Measurements from ENCODE around the gene GRPEL1. TPM values are rescaled to one million over a fixed set of nuclear protein-coding genes. Genes with fewer than 3 reads are reported as not detected.

The GRPEL1 gene
- total RNA-seq, 2 experiments from 2014 or later, result 63.8 to 68.7 TPM

DNA sequence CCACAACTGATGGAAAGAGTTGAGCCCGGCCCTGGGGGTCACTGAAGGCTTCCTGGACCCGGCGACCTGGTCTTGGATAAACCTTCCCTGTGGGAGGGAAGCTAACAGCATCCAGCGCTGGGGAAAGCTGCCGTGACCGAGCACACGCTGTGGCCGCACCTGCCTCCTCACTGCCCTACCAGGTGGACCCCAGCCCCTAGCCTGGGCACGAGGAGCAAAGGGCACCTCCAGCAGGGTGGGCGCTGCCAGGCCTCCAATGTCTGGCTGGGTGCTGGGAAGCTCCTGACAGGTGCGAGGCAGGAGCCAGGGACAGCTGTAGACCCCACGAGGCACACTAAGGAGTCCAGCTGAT is 16.7 kb downstream of the GRPEL1 start:
- Mint-ChIP-seq H3K27ac (no peak overlapping the region), H3K4me3 (no peak overlapping the region), H3K27me3 (no peaks in the 10 kb centered on the region), H3K4me1 (ENCODE audit: low read depth) (peaks cover 40% of the 10 kb centered on the region), H3K36me3 (peaks cover 11% of the 10 kb centered on the region), H3K9me3 (no peaks in the 10 kb centered on the region)
- ChIA-PET CTCF (interaction anchor here (0.6 to 1.4 kb wide), 3 partner anchors 17 to 901 kb away, joined by 3 to 5 read pairs (median 4); partner anchors contain the start of gene GRPEL1), POLR2A (interaction anchor here (0.7 kb wide), 1 partner anchor 10 kb away, joined by 3 read pairs; no protein-coding TSS in a partner anchor)
- intact Hi-C loops (cut with micrococcal nuclease), result no loop called here
- no peak for DNase-seq

DNA sequence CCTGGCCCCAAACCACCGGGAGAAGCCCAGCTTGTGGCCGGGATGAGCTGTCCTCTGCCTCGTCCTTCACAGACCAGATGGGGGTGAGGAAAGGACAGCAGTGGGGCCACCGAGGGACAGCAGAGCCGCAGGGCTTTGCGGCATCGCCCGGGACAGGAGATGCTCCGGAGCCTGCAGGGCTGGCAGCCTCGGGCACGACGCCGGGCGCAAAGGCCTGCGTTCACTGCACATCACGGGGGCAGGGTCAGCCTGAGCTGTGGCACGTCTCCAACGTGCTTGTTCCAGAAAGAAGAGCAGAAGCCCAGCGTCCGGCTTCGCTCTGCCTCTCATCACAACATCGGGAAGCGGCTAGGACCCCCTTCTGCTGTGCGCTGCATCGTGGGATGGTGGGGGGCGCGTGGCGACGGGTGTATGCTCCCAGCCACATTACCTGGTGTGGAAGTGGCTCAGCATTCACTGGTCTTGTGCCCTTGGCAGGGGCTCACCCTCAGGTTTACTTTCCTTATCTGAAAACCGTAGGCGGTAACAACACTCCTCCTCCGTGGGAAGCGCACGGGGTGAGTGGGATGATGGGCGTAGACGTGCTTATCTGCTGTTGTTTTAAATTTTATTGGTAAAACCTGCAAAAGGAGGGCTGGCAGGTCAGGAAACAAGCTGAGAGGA is 17.3 kb downstream of the GRPEL1 start:
- ChIA-PET POLR2A (interaction anchor here (0.7 to 1.4 kb wide), 2 partner anchors 11 to 18 kb away, joined by 3 read pairs; no protein-coding TSS in a partner anchor), CTCF (interaction anchor here (0.6 to 1.4 kb wide), 3 partner anchors 17 to 901 kb away, joined by 3 to 5 read pairs (median 4); partner anchors contain the start of gene GRPEL1)
- intact Hi-C loops (cut with micrococcal nuclease), result no loop called here
- Mint-ChIP-seq H3K4me3 (no peak overlapping the region), H3K4me1 (ENCODE audit: low read depth) (peaks cover 45% of the 10 kb centered on the region), H3K9me3 (no peaks in the 10 kb centered on the region), H3K36me3 (peaks cover 11% of the 10 kb centered on the region), H3K27me3 (no peaks in the 10 kb centered on the region), H3K27ac (no peak overlapping the region)
- no peak for DNase-seq

DNA sequence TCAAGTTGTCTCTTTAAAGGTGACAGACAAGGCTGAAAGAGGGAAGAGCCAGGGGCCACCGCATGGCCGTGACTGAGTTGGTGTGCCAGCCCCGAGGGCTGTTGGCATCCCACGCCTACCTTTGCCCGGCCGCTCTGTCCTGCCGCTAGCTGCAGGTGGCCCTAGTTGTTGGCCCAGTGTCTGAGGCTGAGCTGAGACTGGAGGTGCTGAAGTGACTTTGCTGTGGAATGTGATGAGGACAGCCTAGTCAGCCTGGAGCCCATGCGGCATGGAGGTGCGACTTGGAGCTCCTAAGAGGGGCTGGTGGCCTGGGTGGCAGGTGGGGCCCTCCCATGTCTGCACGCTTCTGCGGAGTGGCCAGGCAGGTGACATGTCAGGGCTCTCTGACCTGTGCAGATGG is 18.1 kb downstream of the GRPEL1 start:
- Mint-ChIP-seq H3K4me3 (no peak overlapping the region), H3K4me1 (ENCODE audit: low read depth) (peaks cover 54% of the 10 kb centered on the region), H3K9me3 (no peaks in the 10 kb centered on the region), H3K36me3 (peaks cover 9% of the 10 kb centered on the region), H3K27me3 (no peaks in the 10 kb centered on the region), H3K27ac (no peak overlapping the region)
- ChIA-PET POLR2A (interaction anchor here (0.6 to 1.4 kb wide), 2 partner anchors 13 to 18 kb away, joined by 3 read pairs; no protein-coding TSS in a partner anchor), CTCF (no interaction called here)
- DNase-seq, result no peak
- intact Hi-C loops (cut with micrococcal nuclease), result no loop called here

DNA sequence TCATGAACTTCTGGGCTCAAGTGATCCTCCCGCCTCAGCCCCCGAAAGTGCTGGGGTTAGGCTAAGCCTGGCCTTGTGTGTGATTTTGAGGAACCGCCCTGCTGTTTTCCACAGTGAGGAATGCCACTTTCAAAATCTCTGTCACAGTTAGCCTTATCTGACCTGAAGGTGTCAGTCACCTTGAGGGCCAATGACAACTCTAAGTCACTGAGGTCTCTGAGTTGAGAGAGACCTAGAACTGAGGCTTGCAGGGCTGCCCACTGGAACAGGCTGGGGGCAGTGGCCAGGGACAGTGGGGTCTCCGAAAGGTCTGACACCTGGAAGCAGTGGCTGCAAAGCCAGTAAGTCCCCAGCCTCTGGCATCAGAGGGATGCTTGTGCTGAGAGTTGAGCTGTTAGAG is 18.6 kb downstream of the GRPEL1 start:
- peaks cover 58% of the 10 kb centered on the region for H3K4me1 Mint-ChIP-seq (ENCODE audit: low read depth)
- H3K9me3 Mint-ChIP-seq, result no peaks in the 10 kb centered on the region
- peaks cover 6% of the 10 kb centered on the region for H3K36me3 Mint-ChIP-seq
- no peak overlapping the region for H3K27ac Mint-ChIP-seq
- no peaks in the 10 kb centered on the region for H3K27me3 Mint-ChIP-seq
- ChIA-PET CTCF (no interaction called here), POLR2A (interaction anchor here (0.6 to 1.4 kb wide), 2 partner anchors 13 to 19 kb away, joined by 3 read pairs; no protein-coding TSS in a partner anchor)
- intact Hi-C loops (cut with micrococcal nuclease), result no loop called here
- no peak overlapping the region for H3K4me3 Mint-ChIP-seq
- DNase-seq, result no peak

DNA sequence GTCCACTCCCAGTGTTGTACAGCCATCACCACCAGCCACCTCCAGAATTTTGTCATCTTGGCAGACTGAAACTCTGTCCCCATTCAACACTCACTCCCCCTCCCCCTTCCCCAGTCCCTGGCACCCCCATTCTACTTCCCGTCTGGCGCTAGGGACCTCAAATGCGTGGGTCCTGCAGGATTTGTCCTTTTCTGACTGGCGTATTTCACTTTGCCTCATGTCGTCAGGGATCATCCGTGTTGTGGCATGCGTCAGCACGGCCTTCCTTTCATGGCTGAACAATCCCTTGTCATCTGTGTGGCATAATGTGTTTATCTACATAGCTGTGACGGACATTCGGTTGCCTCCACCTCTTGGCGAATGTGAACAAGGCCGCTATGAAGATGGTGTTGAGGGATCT is 19.2 kb downstream of the GRPEL1 start:
- DNase-seq, result no peak
- peaks cover 61% of the 10 kb centered on the region for H3K4me1 Mint-ChIP-seq (ENCODE audit: low read depth)
- no peaks in the 10 kb centered on the region for H3K9me3 Mint-ChIP-seq
- no peak overlapping the region for H3K4me3 Mint-ChIP-seq
- no peak overlapping the region for H3K27ac Mint-ChIP-seq
- CTCF ChIA-PET, result no interaction called here
- POLR2A ChIA-PET, result no interaction called here
- H3K27me3 Mint-ChIP-seq, result no peaks in the 10 kb centered on the region
- no peaks in the 10 kb centered on the region for H3K36me3 Mint-ChIP-seq
- intact Hi-C loops (cut with micrococcal nuclease), result no loop called here

DNA sequence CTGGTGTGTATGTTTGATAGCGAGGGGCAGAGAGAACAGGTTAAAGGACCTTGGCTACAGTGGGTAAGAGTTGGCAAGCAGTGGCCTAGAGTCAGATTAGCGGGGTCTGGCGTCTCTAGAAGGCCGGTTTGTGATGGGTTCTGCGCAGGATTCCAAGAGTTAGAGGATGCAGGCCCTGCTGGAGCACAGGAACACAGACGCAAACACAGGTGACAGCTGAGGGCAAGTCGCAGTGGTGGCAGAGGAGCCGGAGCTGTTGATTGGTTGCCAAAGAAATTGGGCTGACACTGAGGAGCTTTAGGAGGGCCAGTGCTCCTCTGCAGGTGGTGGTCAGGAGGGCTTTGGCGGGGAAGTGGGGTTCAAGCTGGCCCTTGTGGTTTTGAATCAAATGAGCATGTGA is 20.9 kb downstream of the GRPEL1 start:
- no peaks in the 10 kb centered on the region for H3K36me3 Mint-ChIP-seq
- no peak overlapping the region for H3K4me3 Mint-ChIP-seq
- no peaks in the 10 kb centered on the region for H3K9me3 Mint-ChIP-seq
- H3K4me1 Mint-ChIP-seq (ENCODE audit: low read depth), result peaks cover 56% of the 10 kb centered on the region
- ChIA-PET CTCF (interaction anchor here (1.3 to 8.3 kb wide), 3 partner anchors 22 to 73 kb away, joined by 3 to 176 read pairs (median 5); partner anchors contain the start of gene GRPEL1), POLR2A (interaction anchor here (7.7 kb wide), 1 partner anchor 21 kb away, joined by 106 read pairs; the partner anchor contains the start of gene GRPEL1)
- H3K27ac Mint-ChIP-seq, result no peak overlapping the region
- no peak for DNase-seq
- no peaks in the 10 kb centered on the region for H3K27me3 Mint-ChIP-seq
- intact Hi-C loops (cut with micrococcal nuclease), result no loop called here

DNA sequence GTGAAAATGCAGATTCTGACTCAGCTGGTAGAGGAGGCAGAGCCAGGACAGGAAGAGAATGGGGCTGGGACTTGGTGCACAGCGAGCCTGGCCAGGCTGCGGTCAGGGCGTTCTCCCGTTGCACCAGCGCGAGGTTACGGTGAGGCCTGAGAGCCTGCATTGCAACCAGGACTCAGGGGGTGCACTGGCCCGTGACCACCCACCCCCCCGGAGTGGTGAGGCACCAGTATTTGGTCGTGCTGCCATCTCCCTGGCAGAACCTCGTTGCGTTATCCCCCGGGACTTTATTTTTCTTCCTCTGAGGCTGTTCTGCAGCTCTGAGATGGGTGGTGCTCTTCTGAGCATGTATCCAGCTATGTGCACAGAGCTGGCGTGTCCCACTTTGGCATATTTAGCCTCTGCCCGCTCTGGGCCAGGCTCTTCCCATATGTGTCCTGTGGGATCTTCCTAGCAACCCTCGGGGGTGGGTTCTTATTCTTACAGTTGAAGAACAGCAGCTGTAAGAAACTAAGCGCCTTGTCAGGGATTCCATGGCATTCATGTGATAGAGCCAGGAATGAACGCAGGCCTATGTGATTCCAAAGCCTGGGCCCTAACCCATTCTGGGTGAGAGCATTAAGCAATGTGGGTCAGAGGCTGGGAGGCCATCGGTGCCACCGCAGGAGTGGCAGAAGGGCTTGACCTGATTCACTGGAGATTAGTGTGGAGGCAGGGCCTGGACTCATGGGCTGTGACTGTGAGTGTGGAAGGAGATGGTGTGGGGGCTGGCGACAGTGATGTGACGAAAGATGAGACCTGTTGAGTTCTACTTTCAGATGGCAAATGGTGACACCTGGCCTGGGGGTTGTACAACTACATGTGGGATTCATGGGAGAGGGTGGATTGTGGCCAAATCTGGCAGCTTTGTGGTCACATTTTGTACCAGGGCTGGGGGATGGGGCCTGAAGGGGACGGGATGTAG is 21.6 kb downstream of the GRPEL1 start:
- no peaks in the 10 kb centered on the region for H3K27me3 Mint-ChIP-seq
- POLR2A ChIA-PET, result interaction anchor here (2.0 to 7.7 kb wide), 3 partner anchors 10 to 21 kb away, joined by 6 to 106 read pairs (median 7); partner anchors contain the start of gene GRPEL1
- H3K27ac Mint-ChIP-seq, result no peak overlapping the region
- peaks cover 60% of the 10 kb centered on the region for H3K4me1 Mint-ChIP-seq (ENCODE audit: low read depth)
- intact Hi-C loops (cut with micrococcal nuclease), result no loop called here
- no peaks in the 10 kb centered on the region for H3K9me3 Mint-ChIP-seq
- peak; percentile 34 for DNase-seq
- CTCF ChIA-PET, result interaction anchor here (0.9 to 8.3 kb wide), 5 partner anchors 22 to 173 kb away, joined by 3 to 176 read pairs (median 4); partner anchors contain the start of gene GRPEL1
- H3K36me3 Mint-ChIP-seq, result no peaks in the 10 kb centered on the region
- no peak overlapping the region for H3K4me3 Mint-ChIP-seq

DNA sequence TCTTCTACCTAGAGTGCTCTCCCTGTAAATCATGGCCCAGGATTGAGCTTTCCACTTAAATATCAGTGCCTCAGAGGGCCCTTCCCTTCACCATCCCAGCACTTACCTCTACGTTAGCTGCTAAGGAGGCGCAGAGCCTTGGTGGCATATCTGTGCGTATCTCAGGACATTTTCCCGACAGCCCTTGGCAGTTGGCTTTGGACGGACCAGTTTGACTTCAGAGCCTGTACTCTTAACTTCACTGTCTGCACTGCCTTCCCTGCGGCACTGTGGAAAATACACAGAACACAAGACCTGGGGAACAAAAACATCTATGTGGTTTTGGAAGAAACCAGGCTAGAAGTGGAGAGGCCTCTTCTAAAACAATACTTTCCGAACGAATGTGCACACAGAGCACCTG is 22.3 kb downstream of the GRPEL1 start:
- CTCF ChIA-PET, result interaction anchor here (0.9 to 8.3 kb wide), 4 partner anchors 23 to 172 kb away, joined by 3 to 176 read pairs (median 4); partner anchors contain the start of gene GRPEL1
- H3K27me3 Mint-ChIP-seq, result no peaks in the 10 kb centered on the region

DNA sequence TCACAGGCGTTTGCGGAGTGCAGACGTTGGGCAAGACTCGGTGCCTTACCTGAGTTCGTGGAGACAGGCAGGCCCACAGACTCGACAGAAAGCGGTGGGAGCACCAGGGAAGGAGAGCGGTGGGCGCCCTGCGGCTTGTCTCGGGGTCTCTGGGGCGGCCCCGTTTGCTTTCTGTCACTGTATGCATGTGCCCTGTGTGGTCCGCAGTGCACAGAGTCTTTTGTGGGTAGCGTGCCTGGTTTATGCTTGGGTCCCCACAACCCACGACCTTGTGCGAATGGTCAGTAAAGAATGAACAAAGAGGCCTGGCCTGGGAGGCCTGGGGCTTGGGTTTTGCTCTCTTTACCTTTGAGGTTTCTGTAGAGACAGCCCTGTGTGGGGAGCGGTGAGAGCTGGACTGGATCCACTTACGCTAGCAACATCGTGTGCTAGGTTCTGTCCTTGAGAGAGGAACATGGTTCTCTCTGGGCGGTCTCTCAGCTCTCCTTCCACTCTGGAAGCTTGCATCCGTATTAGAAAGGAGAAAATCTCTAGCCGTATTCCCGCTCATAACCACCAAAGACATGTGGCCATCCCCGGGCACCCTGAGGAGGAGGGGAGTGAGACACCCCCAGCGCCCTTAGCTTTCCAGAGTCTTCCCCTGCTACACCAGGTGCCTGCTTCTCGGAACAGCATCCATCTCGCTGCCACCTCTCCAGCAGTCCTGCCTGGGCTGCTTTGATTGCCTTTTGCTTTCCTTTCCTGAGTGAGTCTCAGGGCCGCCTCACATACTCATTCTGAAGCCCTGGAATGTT is 23.5 kb downstream of the GRPEL1 start:
- intact Hi-C loops (cut with micrococcal nuclease), result no loop called here
- CTCF ChIA-PET, result interaction anchor here (0.6 to 8.3 kb wide), 14 partner anchors 10 to 171 kb away, joined by 3 to 176 read pairs (median 8); partner anchors contain the start of genes GRPEL1 and TBC1D14
- Mint-ChIP-seq H3K36me3 (no peaks in the 10 kb centered on the region), H3K27me3 (no peaks in the 10 kb centered on the region), H3K4me1 (ENCODE audit: low read depth) (peaks cover 52% of the 10 kb centered on the region), H3K27ac (peak overlapping the region; percentile 67), H3K4me3 (peak overlapping the region; percentile 89), H3K9me3 (no peaks in the 10 kb centered on the region)
- no peak for DNase-seq
- POLR2A ChIA-PET, result interaction anchor here (0.6 to 7.7 kb wide), 8 partner anchors 12 to 328 kb away, joined by 3 to 106 read pairs (median 6); partner anchors contain the start of genes GRPEL1 and TBC1D14

More for the DNA sequence above, 22.3 kb downstream of the GRPEL1 start:
- intact Hi-C loops (cut with micrococcal nuclease), result no loop called here
- Mint-ChIP-seq H3K4me1 (ENCODE audit: low read depth) (peaks cover 56% of the 10 kb centered on the region), H3K27ac (peak overlapping the region; percentile 29), H3K9me3 (no peaks in the 10 kb centered on the region), H3K4me3 (peak overlapping the region; percentile 59), H3K36me3 (no peaks in the 10 kb centered on the region)
- POLR2A ChIA-PET, result interaction anchor here (1.0 to 7.7 kb wide), 5 partner anchors 11 to 329 kb away, joined by 3 to 106 read pairs (median 6); partner anchors contain the start of gene GRPEL1
- DNase-seq, result no peak

DNA sequence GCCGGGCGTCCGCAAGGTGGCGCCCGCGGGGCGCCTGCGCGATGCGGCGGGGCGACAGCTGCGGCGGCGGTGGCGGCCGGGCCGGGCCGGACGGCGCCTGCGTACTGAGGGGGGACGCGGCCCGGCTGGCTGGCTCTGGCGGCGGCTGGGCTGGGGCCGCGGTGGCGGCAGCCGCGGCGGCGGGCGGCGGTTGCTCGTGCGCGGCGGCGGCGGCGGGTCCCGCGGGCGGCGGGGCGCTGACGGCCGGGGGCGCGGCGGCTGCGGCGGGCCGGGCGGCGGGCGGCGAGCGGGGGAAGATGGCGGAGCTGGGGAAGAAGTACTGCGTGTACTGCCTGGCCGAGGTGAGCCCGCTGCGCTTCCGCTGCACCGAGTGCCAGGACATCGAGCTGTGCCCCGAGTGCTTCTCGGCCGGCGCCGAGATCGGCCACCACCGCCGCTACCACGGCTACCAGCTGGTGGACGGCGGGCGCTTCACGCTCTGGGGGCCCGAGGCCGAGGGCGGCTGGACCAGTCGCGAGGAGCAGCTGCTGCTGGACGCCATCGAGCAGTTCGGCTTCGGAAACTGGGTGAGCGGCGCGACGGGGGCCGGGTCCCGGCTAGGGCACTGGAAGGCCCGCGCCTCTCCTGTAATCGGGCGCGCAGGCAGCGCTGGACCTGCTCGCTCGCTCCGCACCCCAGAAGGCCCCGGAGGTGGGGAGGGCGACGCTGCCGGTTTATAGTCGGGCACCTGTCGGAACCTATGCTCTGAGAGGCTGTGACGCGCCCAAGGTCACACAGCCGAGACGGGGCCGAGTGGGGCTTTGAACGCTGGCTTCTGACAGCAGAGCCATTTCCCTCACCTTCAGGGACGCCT is 24.4 kb downstream of the GRPEL1 start, which contains the start of gene TADA2B:
Gene TADA2B (plus strand): TSS at position 89 of the 853 bp plus-strand sequence. CDS start 208 bp downstream, at position 297.
- Mint-ChIP-seq H3K27ac (peak within 1 kb of the TSS; percentile 67), H3K27me3 (no peaks in the 10 kb centered on the region), H3K4me3 (peak within 1 kb of the TSS; percentile 89), H3K36me3 (no peaks in the 10 kb centered on the region), H3K9me3 (no peaks in the 10 kb centered on the region), H3K4me1 (ENCODE audit: low read depth) (peaks cover 46% of the 10 kb centered on the region)
- intact Hi-C loops (cut with micrococcal nuclease), result loop anchor here (1.0 kb wide), 2 partner anchors 25 to 57 kb away; partner anchors contain the start of gene GRPEL1
- ChIA-PET CTCF (interaction anchor here (0.6 to 8.3 kb wide), 25 partner anchors 9 to 370 kb away, joined by 3 to 176 read pairs (median 5); partner anchors contain the start of genes GRPEL1 and TBC1D14), POLR2A (interaction anchor here (0.6 to 7.7 kb wide), 6 partner anchors 13 to 134 kb away, joined by 3 to 106 read pairs (median 7); partner anchors contain the start of genes GRPEL1 and TBC1D14)
- peak; percentile 61 for DNase-seq

All from activated CD4-positive, alpha-beta memory T cell treated with anti-CD3 and anti-CD28 coated beads for 36 hours (primary cell).